HTERT RPE-1 (cell line): ENCODE results near the gene MAPKAPK3.

ENCODE experiments used
- in situ Hi-C: fragments of 300-500 bp; cut with MboI; formaldehyde crosslinking; loops from 4 replicates; pipeline ENCODE4 v1.14.3; 2020; ENCODE audit warnings: low sequenced_read_pairs

Gene MAPKAPK3

DNA sequence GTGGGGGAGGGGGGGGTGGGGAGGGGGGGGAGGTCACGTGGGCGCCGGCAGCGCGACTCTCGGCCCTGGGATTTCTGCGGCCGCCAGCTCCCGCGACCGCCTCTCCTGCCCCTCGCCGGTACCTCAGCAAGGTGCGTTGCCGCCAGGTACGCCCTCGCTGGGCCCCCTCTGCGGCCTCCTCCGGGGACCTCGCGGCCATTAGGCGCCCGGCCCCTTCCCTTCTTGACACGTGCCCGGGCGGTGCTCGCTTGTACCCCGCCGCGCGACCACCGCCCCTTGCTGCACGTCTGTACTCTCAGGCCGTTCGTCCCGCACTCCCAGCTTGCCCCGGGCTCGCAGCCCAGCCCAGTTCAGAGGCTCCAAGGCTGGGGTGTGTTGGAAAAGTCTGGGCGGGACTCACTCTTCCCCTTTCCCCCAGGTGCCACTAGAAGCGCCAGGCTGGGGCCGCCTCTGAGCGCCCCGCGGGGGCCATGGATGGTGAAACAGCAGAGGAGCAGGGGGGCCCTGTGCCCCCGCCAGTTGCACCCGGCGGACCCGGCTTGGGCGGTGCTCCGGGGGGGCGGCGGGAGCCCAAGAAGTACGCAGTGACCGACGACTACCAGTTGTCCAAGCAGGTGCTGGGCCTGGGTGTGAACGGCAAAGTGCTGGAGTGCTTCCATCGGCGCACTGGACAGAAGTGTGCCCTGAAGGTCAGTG, at the start of gene MAPKAPK3:
MAPKAPK3 (plus strand) TSS at position 56 of the 696 bp plus-strand sequence; CDS start at position 471, 415 bp downstream.
- in situ Hi-C loops, result no loop called here

DNA sequence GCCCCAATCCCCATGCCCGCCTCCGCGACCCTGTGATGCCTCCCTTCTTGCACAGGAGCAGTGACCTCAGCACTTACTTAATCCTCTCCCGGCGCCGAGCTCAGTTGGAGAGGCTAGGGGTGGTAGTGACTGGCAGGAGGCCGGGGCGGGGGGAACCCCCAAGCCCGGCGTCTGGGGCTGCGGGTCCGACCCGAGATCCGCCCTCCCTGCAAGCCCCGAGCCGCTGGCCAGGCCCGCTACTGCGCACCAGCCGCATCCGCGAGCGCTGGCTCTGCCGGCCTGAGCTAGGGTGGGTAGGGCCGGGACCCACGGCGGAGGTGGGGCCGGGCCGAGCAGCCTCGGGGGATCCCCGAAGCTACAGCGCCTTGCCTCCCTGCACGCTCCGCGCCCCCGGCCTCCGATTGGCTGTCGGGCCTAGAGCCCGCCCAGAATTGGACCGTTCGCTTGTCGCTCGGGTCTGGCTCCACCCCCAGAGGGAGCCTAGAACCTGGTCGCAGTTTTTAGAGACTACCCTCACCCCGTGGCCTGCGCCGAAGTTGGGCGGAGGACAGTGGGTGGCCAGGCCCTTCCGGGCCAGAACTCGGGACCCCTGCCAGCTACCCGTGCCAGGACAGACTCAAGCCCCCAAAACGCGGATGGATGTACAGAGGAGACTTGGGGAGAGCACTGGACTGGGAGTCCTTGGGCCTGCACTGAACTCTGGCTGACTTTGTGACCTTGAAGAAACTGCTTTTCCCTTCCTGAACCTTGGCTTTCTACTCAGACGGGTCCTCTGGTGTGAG, 49.4 kb upstream of the MAPKAPK3 start, which contains the start of gene C3orf18:
C3orf18 (minus strand) TSS at position 362 of the 782 bp plus-strand sequence. CDS start 2,048 bp downstream, outside the sequence.
- in situ Hi-C loops, result no loop called here

DNA sequence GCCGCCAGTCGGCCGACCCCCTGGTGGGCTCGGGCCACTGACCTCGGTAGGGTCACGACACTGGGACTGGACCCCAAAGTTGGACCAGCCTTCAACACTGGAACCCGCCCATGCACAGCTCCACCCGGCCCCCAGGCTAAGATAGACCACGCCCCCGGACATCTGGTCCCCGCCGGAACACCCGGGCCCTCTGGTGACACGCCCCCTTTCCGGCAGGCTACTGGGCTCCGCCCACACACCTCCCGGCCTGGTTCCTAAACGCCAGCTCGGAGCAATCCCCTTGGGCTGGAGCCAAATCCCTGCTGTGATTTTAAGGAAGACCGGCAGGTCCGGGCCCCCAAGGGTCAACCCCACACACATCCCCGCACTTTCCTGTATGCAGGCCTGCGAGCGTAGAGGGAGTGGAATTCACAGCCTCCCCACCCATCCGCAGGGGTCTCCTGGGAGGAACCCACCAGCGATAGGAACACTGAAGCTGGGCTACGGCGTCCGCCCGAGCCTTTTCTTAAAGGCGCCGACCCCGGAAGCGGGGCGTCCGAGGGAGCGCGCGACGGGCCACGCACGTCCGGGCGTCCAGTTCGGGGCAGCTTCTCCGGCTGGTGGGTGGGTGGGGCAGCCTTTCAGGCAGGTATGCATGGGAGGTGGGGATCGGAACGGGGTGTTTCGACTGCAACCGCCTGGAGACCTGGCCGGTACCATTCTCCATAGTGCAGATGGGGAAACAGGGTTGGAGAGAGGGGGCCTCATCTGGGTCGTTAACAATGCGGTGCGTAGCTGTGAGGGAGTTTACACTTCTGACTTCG, 47.8 kb upstream of the MAPKAPK3 start, which contains the start of gene HEMK1:
HEMK1 (plus strand) TSS at position 576 of the 803 bp plus-strand sequence. CDS start 1,583 bp downstream, outside the sequence.
- in situ Hi-C loops, result no loop called here

DNA sequence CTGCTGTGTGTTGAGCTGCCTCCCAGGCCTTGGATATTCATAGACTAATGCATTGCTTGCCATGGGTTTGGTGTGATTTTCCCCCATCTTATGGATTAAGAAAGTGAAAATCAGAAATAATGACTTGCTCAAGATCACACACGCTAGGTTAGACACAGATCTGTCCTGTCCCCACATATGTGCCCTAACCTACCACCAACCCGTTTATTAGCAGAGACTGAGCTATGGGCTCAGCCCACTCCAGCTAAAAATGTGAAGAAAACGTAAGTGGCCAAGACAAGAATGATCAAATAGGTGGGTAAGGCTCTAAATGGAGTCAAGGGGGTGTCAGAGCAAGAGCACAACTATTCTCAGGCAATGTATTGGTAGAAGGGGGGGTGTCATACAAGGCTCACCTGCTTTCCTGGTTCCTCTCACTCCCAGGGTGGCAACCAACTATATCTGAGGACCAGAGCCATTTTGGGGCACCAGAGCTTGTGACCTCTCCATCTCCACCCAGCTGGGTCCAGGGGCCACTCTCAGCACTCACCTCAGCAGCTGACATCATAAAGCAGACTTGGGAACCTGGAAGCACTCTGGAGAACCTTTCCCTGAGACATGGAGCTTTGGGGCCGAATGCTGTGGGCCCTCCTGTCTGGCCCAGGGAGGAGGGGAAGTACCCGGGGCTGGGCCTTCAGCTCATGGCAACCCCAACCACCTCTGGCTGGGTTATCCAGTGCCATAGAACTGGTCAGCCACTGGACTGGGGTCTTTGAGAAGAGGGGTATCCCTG, 46.3 kb upstream of the MAPKAPK3 start:
- in situ Hi-C loops, result no loop called here

DNA sequence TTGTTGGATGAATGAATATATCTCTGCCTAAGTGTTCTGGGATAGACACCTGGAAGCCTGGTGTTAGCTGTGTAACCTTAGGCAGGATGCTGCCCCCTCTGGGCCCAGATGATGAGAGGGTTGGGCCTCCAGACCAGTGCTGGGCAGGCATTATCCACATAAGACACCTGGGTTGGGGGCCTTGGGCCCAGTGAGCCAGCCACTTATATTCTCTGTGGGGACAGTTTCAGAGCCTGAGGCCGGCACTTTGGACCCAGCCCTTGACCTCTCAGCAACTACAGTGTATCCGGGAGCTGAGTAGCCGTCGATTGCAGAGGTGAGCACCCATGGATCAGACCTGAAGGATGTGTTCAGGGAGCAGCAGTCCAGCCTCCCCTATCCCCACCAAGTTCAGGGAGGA, 45.5 kb upstream of the MAPKAPK3 start:
- in situ Hi-C loops, result no loop called here

DNA sequence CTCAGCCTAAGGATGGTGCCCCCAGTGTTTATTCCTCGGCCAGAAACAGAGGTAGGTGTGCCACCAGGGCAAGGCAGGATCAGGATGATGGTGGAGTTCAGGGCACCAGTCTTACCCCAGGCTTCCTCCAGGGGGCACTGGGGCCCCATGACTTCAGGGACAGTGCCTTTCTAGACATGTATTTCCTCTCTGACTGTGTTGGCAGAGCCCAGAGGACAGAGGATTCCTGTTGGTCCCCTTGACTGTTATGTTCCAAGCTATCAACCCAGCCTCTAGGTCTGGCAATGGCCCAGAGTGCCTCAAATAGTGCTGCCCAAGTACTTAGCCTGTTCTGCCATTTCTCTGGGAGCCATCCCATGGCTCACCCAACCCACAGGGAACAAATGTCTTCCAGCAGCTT, 44.8 kb upstream of the MAPKAPK3 start:
- in situ Hi-C loops, result no loop called here

DNA sequence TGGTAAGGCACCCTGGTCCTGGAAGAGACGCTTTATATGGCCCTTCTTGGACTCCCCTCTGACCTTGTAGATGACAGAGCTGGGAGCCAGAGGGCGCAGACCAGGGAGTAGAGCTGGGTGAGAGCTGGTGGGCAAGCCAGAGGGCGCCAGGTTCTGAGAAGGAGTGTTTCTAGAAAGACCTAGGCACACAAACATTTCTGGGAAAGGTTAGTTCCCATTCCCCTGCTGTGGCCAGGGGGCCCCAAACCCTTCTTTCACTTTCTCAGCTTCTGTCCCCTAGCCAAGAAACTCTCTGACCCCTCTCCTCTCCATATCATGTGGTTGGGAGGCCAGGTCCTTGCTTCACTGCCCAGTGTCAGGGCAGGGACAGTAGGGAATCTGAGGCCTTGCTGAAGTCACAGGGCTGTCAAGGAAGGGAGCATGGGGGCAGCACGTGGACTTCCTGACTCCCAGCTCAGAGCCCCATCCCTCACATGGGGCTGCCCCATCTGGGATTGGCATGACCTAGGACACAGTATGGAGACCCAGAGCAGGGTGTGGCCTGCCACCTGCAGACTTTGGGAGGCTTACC, 44.1 kb upstream of the MAPKAPK3 start:
- in situ Hi-C loops, result no loop called here

DNA sequence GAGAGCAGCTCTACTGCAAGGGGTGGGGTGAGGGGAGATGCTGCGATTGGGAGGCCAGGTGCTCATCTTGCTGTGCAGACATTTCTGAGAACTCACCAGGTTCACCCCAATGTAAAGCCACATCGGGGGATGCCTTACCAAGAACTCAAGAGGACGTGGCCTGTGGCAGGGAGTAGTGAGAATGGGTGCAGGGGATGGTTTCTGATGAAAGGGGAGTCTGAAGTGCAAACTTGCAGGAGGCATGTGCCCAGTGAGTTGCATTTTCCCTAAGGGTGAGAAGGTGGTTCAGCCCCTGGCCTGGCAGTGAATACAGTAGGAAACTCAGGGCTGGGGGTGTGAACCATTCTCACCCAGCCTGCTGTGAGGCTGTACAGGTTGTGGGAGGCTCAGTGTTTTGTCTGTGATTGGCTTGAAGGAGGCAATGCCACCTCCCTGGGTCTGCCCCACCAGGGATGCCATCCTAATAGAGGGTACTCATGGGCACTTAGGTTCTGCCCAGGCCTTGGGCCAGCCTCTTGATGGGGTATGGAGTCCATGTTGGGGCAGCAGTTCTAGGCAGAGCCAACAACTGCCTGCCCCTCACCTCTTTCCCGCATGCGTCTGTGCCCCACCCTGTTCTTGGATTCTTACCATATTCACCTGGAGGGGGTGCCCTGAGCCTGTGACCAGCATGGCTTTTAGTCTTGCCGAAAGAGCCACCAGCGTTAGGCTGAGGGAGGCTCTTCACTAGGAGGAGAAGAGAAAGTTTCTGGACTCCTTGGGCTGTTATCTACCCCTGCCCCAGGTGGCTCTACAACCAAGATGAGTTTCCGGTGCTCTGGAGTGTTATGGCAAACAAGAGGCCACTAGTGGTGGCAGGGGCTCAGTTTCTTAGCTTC, 43.1 kb upstream of the MAPKAPK3 start:
- in situ Hi-C loops, result no loop called here

DNA sequence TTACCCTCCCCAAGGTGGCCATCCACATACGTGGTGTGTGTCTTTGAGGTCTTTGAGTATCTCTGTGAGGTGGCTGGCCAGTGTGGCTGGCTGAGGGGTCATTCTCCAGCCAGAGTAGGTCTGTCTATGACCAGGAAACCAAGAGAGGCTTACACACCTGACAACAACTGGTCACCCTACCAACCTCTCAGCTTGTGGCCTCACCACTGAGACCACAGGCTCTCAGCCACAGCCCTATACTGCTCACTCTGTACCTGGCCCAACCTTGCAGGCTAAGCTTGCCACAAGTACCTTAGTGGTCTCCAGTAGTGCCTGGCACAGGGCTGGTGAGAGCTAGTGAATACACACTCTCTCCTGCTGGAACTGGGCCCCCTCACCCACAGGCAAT, 42.5 kb upstream of the MAPKAPK3 start:
- in situ Hi-C loops, result no loop called here

DNA sequence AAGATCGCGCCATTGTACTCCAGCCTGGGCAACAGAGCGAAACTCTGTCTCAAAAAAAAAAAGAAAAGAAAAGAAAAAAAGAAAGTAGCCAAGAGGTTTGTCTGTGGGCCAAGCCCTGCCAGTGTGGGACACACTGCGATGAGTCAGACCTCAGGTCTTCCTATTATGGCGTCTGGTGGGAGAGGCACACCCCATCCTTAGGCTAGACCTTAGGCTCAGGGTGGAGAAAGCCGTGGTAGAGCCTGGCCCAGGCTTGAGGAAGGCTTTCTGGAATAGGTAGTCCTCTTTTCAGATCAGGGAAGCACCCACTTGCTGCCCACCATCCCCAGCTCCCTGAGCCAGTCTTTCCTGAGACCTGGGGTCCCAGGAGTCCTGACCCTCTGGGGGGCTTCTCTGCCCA, 41.6 kb upstream of the MAPKAPK3 start:
- in situ Hi-C loops, result no loop called here

DNA sequence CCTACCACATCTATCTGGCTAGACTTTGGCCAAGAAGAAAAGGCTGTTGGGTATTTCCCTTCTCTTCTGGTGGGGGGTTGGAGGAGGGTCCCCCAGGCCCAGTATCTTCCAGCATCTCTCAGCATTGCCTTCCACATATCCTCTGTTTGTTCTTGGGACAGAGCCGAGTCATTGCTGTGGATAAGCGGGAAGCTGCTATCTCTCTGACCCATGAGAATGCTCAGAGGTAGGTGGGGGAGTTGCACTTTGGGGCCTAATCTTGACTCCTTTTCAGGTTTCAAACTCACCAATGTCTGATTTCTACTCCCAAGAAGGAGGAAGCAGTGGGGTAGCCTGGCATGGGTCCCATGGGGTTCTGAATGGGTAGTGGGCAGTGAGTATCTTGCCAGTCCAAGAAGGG, 39.6 kb upstream of the MAPKAPK3 start:
- in situ Hi-C loops, result no loop called here

DNA sequence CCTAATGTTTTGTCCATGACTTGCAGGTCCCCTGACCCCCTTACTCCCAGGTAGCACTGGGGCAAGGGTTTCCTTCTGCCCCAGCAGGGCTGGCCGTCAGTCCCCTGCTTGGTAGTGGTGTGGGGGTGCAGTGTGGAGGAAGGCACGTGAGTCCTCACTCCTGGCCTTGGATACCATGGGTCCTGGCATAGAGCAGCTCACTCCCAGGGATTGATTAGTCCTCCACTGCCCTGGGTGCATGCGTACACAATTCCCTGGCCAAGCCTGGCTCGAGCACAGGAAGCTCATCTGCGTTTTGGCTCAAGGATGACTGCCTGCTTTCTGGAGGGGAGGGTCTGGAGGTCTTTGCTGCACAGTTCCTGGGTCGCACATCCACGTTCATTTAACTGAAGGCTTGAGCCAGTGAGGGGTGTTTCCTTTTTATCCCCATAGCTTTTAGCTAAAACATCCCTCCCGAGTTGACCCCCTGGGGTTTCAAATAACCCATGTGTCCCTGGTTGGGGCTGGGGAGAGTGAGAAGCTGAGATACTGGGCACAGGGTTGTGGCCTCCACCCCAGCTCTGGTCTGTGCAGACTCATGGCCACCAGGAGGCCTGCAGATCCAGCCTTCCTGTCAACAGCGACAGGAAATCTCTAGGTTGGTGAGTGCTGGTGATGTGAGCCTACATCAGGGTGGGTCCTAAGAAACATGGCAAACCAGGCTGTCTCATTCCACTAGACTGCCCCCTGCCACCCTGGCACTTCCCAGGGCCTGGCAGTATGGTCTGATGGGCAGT, 36.1 kb upstream of the MAPKAPK3 start:
- in situ Hi-C loops, result no loop called here

DNA sequence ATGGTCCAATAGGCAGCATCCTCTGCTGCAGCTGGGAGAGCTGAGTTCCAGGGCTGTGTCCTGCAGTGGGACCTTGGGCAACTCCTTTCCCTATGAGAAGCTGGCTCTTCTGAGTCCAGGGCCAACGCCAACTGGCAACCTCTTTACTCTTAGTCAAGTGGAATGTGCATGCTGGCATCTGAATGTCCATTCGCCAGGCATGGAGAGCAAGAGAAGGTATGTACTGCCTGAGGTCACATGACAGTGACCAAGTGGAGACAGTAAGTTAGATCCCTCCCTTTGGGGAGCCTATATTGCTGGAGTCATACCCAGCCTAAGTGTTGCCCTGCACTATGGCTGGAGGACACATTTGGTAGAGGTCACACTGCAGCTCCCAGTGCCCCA, 35.5 kb upstream of the MAPKAPK3 start:
- in situ Hi-C loops, result no loop called here

DNA sequence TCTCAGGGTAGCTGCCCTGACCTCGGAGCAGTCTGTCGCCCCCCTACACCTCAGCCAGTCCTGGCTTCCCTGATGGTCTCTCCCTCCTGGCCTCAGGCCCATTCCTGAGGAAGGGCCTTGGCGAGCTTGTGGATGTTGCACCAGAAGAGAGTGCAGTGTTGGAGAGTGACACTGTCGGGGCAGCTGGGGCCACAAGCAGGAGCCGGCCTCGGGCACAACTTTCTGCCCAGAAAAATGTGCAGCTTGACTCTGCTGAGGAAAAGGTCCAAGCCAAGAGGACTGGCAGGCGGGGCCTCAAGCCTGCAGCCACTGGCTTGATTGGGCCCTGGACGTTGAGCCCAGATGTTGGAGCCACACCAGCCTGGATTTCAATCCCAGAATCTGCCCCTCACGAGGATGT, 34.9 kb upstream of the MAPKAPK3 start:
- in situ Hi-C loops, result no loop called here

DNA sequence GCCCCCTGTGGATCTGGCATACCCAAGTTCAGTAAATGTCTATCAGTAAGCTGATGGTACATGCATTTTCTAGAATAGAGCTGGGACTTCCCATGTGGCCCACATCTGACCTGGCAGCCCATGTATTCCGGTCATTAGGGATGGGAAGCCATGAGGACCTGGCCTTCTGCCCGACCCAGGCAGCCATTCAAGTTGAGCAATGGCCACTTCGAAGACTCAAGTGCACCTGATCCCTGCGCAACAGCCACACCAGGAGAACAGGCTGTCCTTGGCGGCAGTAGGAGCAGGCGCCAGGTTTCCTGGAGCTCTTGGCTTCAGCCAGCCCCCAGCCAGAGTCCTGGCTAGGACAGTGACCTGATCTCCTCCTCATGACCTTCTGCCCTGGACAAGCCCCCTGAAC, 33.1 kb upstream of the MAPKAPK3 start:
- in situ Hi-C loops, result no loop called here

DNA sequence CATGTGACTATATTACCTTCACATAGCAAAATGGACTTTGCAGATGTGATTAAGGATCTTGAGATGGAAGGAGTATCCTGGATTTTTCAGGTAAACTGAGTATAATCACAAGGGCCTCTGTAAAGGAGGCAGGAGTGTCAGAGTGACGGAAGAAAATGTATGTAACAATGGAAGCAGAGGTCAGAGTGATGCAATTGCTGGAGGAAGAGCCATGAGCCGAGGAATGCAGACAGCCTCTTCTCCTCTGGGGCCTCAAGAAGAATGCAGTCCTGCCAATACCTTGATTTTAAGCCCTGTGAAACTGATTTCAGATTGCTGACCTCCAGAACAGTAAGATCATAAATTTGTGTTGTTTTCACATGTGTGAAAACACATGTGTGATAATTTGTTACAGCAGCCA, 32.6 kb upstream of the MAPKAPK3 start:
- in situ Hi-C loops, result no loop called here

DNA sequence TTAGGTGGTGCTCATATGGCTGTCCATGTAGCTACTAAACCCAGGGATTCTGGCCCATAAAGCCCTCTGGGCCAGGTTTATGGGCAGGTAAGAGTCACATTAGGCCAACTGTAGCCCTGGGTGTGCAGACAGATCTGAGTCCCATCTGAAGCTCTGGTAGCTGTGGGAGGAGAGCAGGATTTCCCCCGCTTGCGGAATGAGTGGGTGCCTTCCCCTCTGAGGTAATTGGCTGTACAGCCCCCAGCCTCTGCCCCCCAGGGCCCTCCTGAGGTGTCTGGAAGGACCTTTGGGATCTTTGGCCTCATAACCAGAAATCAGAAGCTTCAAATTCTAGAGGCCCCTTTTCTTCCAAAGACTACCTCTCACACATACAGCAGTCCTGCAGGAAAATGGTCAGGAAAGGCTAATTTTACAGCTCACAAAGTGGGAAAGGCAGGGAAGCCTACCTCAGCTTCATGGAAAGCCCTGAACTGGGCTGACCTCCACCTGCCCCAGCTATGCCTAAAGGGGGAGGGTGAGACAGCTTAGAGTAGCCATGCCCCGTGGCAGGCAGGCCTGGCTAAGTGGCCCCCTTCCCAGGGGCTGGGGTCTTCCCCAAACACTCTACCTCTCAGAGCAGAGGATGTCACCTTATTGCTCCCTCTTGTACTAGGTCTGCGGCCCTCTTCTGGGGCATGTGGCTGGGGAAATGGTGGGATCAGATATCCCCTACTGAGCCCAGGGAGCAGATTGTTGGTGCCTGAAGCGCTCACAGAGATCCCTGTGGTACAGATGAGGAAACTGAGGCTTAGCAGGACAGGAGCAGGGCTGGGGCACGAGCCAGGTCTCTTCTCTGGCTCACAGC, 30.8 kb upstream of the MAPKAPK3 start:
- in situ Hi-C loops, result no loop called here

DNA sequence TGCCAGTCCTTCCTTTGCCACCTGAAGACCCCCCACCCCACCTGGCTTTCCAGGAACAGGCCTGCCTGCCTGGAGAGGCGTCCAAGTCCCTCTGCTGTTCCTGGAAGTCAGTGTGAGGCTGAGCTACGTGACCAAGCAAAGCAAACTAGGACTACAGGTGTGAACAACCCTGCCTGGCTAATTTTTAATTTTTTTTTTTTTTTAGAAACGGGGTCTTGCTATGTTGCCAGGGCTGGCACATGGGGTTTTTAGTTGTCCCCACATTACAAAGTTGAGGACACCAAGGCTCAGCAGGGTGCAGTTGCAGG, 30.2 kb upstream of the MAPKAPK3 start:
- in situ Hi-C loops, result no loop called here
